Mesothelial cell of epicardium (in vitro differentiated cells): ENCODE results near the gene FXR2. TPM values are rescaled to one million over a fixed set of nuclear protein-coding genes. Genes with fewer than 3 reads are reported as not detected.

Experiments
- DNase-seq, 2 experiments: peaks; one replicate each; pipeline ENCODE4 v3.0.0; 2021; ENCODE audit warnings: low spot score in 2 of 2; ENCODE audit not compliant: unreplicated experiment in 2 of 2
- H3K27ac Mint-ChIP-seq: 2 replicates; pipeline ENCODE4 v1.8.0; 2021; ENCODE audit warnings: mixed read lengths
- H3K27me3 Mint-ChIP-seq: 2 replicates; pipeline ENCODE4 v1.8.0; 2021; ENCODE audit warnings: low read depth, mixed read lengths
- H3K36me3 Mint-ChIP-seq: 2 replicates; pipeline ENCODE4 v1.8.0; 2021; ENCODE audit warnings: mixed read lengths
- H3K4me1 Mint-ChIP-seq: 2 replicates; pipeline ENCODE4 v1.8.0; 2021; ENCODE audit warnings: mixed read lengths
- H3K4me3 Mint-ChIP-seq: 2 replicates; pipeline ENCODE4 v1.8.0; 2021; ENCODE audit warnings: mild to moderate bottlenecking, moderate library complexity, mixed read lengths
- H3K9me3 Mint-ChIP-seq: 2 replicates; pipeline ENCODE4 v1.8.0; 2021; ENCODE audit warnings: mixed read lengths
- total RNA-seq: library from RNA; stranded (reverse); gene quantifications from 3 replicates; pipeline ENCODE4 v1.2.1, GENCODE V29; 2021
- TF ChIP-seq, protein P1 (sequence below): fragments of 200-600 bp; sonication (generic); IDR thresholded peaks from one replicate; pipeline ENCODE4 v1.5.0; 2021; ENCODE audit warnings: antibody characterized with exemption; ENCODE audit not compliant: unreplicated experiment

FXR2 gene
- total RNA-seq, 1 donor from 2014 or later: 44.5 TPM

DNA sequence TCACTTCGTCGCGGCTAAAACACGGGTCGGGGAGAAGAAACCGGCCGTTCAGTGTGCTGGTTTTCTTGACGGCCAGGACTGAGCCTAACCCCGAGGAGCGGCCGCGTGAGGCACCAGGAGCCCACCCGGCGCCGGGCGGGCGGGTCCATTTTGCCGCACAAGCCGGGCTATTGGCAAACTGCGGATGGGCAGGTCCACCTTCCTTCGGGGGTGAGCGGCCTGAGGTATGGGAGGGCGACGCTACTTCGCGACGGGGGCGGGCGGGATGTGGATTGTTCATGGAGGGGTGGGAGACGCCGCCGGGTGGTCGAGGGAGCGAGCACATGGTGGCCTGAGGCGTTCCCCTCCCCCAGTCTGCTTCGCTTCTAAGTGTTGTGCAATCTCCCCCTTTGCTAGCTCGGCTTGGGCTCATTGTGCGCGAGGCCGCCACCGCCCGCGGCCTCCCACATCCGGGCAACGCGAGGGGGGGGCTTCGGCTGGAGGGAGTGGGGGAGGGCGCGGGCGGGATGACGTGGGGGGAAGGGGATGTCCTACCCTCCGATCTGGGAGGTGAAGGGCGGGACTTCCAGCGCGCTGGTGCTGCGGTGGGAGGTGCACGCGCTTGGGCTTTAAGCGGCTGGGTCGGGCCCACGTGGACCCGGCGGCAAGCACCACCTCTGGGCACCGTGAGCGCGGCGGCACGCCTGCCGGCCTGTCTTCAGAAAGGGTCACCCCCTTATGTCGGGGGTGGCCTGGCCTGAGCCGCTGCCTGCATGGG, 41.2 kb downstream of the FXR2 start:
- H3K4me1 Mint-ChIP-seq: peaks cover 24% of the 10 kb centered on the region
- peak overlapping the region; percentile 97 for H3K27ac Mint-ChIP-seq
- H3K36me3 Mint-ChIP-seq: peaks cover 51% of the 10 kb centered on the region
- no peaks in the 10 kb centered on the region for H3K27me3 Mint-ChIP-seq
- H3K4me3 Mint-ChIP-seq: peak overlapping the region; percentile 98
- TF ChIP-seq, protein P1, sequence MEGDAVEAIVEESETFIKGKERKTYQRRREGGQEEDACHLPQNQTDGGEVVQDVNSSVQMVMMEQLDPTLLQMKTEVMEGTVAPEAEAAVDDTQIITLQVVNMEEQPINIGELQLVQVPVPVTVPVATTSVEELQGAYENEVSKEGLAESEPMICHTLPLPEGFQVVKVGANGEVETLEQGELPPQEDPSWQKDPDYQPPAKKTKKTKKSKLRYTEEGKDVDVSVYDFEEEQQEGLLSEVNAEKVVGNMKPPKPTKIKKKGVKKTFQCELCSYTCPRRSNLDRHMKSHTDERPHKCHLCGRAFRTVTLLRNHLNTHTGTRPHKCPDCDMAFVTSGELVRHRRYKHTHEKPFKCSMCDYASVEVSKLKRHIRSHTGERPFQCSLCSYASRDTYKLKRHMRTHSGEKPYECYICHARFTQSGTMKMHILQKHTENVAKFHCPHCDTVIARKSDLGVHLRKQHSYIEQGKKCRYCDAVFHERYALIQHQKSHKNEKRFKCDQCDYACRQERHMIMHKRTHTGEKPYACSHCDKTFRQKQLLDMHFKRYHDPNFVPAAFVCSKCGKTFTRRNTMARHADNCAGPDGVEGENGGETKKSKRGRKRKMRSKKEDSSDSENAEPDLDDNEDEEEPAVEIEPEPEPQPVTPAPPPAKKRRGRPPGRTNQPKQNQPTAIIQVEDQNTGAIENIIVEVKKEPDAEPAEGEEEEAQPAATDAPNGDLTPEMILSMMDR: no peak
- no peaks in the 10 kb centered on the region for H3K9me3 Mint-ChIP-seq
- peak; percentile 79 to 81 for DNase-seq

DNA sequence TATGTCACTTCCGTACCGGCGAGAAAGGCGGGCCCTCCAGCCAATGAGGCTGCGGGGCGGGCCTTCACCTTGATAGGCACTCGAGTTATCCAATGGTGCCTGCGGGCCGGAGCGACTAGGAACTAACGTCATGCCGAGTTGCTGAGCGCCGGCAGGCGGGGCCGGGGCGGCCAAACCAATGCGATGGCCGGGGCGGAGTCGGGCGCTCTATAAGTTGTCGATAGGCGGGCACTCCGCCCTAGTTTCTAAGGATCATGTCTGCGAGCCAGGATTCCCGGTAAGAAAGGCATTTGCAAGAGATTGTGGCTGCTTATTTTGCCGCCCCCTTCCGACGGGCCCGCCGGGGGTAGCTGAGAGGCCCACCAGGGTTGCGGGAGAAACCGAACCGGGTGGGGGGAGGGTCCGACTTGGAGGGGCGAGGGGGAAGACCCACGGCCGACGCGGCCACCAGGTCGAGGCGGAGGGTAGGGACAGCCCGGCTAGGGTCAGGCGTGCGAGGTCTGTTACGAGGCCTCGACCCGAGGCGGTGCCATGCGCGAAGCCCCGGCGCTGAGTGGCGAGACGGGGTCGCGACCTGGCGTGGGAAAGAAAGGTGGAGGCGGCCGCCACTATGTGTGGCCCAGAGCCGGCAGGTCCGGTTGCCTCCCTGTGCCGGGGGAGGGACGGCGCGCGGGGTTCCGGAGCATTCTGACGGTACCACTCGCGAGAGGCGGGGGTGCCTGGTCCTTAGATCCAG, 41.9 kb downstream of the FXR2 start:
- no peaks in the 10 kb centered on the region for H3K27me3 Mint-ChIP-seq
- peak overlapping the region; percentile 98 for H3K4me3 Mint-ChIP-seq
- DNase-seq: peak in 1 of 2 experiments; percentile 100
- H3K27ac Mint-ChIP-seq: peak overlapping the region; percentile 97
- H3K4me1 Mint-ChIP-seq: peaks cover 24% of the 10 kb centered on the region
- TF ChIP-seq, protein P1: no peak
- peaks cover 46% of the 10 kb centered on the region for H3K36me3 Mint-ChIP-seq
- no peaks in the 10 kb centered on the region for H3K9me3 Mint-ChIP-seq

DNA sequence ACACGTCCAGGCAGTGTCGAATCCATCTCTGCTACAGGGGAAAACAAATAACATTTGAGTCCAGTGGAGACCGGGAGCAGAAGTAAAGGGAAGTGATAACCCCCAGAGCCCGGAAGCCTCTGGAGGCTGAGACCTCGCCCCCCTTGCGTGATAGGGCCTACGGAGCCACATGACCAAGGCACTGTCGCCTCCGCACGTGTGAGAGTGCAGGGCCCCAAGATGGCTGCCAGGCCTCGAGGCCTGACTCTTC, 42.4 kb downstream of the FXR2 start:
- Mint-ChIP-seq H3K36me3 (peaks cover 45% of the 10 kb centered on the region), H3K27me3 (no peaks in the 10 kb centered on the region), H3K4me1 (peaks cover 24% of the 10 kb centered on the region), H3K9me3 (no peaks in the 10 kb centered on the region), H3K4me3 (peak overlapping the region; percentile 98), H3K27ac (peak overlapping the region; percentile 97)
- TF ChIP-seq, protein P1: no peak
- peak in 1 of 2 experiments; percentile 98 for DNase-seq

DNA sequence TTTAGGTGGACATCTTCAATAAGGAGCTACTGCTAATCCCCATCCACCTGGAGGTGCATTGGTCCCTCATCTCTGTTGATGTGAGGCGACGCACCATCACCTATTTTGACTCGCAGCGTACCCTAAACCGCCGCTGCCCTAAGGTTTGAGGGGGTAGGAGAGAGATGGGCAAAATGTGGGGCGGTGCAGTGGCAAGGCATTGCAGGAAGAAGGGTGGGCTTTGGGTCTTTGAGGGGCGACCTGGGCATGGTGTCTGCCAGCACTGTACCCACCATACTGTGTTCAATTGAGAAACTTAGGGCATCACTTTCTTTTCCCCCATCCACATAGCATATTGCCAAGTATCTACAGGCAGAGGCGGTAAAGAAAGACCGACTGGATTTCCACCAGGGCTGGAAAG, 44.3 kb downstream of the FXR2 start:
- Mint-ChIP-seq H3K27me3 (no peaks in the 10 kb centered on the region), H3K27ac (no peak overlapping the region), H3K4me3 (no peak overlapping the region), H3K4me1 (peaks cover 22% of the 10 kb centered on the region), H3K36me3 (peaks cover 31% of the 10 kb centered on the region), H3K9me3 (no peaks in the 10 kb centered on the region)
- DNase-seq: no peak
- TF ChIP-seq, protein P1: no peak

DNA sequence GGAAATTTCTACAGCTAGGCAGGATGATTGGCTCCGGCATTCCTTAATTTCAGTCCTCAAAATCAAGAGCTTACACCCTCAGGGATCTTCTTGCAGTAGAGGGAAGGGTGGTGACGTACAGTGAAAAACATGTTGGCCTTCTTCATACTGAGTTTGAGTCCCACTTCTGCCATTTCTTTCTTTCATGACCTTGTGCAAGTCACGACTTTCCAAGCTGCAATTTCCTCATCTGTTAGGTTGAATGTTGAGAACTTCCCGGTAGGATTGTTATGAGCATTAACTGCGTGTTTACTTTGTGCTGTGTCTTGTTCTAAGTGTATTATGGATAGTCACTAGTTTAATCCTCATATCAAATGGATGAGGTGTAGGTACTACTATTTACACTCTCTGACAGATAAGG, 45.1 kb downstream of the FXR2 start:
- TF ChIP-seq, protein P1: no peak
- H3K9me3 Mint-ChIP-seq: no peaks in the 10 kb centered on the region
- no peak for DNase-seq
- H3K4me3 Mint-ChIP-seq: no peak overlapping the region
- no peak overlapping the region for H3K27ac Mint-ChIP-seq
- peaks cover 15% of the 10 kb centered on the region for H3K4me1 Mint-ChIP-seq
- peaks cover 25% of the 10 kb centered on the region for H3K36me3 Mint-ChIP-seq
- no peaks in the 10 kb centered on the region for H3K27me3 Mint-ChIP-seq
